HG03571 (cell line): ENCODE measurements around the gene ZMYND19.
"Not testable (repeated sequence)": the region's sequence is repeated elsewhere in the genome, so short reads cannot be mapped to it uniquely, and the experiment has no call there.

Experiments
- ATAC-seq: cut with Tn5 transposase; IDR thresholded peaks from one replicate; pipeline ENCODE4 v1.9.1; 2021; ENCODE audit not compliant: unreplicated experiment

ZMYND19 gene

DNA sequence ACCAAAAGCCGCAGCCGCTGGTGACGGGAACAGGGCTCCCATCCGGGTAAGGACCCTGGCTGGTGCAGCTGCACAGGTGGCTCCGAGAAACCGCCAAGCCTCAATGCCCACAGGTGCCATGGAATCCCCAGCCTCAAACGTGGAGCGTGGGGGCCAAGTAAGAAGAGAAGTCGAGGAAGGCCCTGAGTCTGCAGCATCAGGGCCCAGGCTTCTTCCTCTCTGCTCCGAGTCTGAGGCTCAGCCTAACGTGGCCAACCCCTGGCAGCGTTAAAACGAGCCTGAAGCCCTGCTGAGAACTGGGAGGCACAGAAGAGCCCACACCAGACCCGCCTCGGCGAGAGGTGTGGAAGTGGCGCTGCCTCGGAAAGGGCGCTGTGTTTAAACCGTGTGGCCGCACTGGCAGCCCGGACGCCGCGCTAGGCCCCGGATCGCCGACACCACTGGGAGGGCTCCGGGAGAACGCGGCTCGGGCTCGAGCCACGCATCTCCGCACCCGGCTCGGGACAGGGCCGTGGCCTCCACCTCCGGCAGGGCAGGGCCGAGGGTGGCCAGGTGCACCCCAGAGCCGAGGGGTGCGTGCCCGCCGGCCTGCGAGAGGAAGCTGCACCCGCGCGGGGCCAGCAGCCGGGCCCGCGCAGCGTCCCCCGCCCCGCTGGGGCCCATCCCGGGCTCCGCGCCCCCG lies 730 bp downstream of the ZMYND19 start:
- ATAC-seq, result peak; percentile 22

DNA sequence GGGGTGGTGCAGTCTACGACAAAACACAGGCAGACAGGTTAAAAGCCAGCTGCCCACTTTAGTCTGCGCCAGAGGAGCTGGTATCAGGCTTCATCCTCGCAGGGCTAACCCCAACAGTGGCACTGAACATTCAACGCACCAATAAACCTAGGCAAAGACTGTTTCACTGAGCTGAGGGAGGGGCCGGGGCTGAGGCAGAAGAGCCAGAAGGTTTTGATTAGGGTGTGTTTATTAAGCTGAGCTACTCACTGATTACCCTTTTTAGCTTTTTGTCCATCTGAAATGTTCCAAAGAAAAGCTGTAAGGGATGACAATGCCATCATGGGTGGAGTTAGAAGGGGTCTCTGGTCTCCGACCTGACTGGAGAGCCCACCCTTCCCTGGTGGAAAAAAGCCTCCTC lies 1.4 kb downstream of the ZMYND19 start:
- no peak for ATAC-seq

DNA sequence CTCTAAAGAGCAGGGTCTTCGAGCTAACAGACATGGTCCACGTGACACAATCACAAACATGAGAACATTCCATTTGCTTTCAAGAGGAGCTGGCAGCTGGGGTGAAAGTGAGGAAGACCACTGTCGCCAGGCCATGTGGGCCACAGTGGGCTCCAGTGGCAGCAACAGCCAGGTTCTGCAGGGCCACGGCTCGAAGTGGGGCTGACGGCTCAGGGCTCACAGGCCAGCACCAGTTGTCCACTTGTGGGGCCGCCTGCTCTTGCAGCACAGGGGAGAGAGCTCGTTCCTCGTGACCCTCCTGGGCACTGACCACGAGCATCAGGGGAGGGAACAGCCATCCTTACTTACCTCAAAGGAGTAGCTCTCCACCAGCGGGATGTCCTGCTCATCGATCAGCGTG lies 2.0 kb downstream of the ZMYND19 start:
- no peak for ATAC-seq

DNA sequence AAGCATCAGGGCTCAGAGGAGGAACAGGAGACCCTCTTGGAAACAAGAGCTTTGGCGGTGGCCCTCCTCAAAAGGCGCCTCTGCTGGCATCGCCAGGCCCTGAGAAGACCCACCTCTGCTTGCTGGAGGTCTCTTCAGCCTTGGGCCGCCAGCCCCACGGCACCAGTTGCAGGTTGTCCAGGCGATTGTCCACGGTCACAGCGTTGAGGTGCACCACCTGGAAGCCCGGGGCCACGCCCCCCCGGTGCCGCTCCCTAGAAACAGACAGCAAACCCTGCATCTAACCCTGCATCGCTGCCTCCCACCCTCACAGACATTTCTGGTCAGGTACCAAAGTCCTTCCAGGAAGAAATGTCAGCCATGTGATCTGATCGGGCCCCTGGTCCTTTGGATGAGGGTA lies 3.5 kb downstream of the ZMYND19 start:
- no peak for ATAC-seq

DNA sequence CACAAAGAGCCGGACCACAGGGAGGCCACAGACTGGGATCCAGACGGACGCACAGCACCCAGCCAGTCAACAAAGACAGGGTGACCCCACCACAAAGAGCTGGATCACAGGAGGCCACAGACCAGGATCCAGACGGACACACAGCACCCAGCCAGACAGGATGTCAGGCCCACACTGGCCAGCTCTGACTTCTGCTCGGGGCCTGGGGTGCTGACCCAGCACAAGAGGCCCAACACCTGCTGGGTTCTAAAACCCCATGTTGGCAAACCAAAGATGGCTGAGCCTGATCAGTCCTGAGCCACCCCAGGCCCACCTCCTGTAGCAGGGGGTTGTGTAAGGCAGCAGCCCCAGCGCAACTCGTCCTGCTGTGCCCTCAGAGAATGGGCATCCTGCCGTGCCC lies 6.4 kb downstream of the ZMYND19 start:
- no peak for ATAC-seq

DNA sequence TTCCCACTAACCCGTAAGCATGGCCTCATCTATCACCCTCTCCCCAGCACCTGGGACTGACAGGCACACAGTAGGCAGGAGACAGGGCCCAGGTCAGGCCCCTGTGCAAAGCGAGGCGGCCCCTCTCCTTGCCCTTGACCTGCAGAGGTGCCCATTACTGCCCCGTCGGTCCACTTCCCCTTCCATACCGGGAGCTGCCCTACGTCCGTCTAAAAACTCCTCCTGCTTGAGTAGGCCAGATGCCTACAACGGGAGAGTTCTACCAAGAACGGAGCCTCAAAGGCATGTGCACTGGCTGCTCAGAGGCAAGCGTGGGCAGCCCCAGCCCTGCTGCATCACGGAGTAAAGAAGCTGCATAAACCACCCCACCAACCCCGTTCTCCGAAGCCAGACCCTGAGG lies 7.0 kb downstream of the ZMYND19 start:
- no peak for ATAC-seq

GRCh38 chr9:137582286-137582860 lies 7.9 kb downstream of the ZMYND19 start:
- no peak for ATAC-seq

DNA sequence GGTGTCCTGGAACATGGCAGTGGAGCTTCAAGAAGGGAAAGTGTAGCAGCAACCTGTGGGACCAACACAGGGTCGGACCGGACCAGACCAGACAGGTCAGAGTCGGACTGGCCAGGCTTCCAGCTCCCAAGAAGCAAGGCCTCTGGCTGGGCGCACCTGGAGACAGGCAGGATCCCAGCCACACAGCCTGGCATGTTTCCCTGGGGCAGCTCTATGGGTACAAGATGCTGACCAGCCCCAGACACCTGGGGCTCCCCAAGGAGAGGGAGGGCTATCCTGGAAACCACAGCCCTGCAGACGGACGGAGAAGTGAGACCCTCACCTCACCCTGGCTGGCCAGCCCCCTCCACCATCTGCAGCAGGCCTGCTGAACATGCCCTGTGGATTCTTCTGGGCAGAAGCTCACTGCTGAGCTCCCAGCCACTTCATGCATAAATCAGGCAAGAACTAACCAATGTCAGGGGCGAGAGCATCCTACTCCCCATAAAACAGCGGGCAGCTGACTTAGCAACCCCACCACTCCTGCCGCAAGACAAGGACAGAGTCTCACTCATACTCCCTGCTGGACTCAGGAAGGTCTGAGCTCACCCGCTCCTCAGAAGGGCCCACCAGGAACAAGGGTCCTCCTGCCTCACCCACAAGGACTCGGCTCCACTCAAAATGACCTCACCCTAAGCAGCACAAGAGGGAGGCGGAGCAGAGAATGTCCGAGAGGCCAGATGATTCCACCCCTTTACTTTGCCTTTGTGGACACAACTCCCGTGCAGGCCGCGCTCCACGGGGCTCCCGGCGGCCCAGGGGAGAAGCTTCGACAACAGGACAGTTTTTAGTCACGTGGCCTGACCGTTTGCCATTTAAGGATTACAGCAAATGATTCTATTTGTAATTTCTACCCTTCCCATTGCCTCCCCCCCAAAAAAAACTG lies 8.7 kb downstream of the ZMYND19 start:
- no peak for ATAC-seq

GRCh38 chr9:137580954-137581322 lies 9.4 kb downstream of the ZMYND19 start:
- ATAC-seq, result no peak

DNA sequence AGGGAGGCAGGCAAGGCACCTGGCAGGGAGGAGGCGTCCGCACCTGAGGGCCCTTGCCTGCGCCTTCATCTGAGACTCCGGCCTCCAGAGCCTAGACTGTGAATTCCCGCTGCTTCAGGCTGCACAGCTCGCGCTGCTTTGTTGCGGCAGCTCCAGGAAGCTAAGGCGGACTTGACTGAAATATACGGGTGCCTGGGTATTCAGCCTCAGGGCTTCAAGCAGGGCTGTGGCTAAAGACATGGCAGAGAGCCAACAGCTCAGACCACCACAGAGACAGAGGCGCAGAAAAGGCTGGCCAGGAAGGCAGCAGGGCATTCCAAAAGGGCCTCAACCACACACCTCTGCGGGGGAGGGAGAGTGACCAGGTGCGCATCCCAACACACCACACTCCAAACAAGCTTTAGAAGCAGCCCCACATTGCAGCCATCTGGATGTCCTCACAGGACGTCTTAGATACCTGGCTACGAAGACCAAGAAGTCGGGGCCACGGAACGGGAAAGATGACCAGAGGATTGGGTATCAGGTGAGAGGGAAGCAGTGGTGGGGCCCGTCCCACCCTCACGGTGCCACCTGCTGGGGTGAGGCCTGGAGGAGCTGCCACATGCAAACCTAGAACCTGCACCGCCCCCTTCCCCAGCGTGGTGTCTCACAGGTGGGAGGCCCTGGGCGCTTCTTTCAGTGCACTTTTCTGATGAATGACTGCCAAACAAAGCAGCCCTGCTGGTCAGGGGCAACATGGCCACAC lies 9.9 kb downstream of the ZMYND19 start:
- no peak for ATAC-seq

GRCh38 chr9:137579259-137579604 lies 11.1 kb downstream of the ZMYND19 start:
- ATAC-seq, result no peak

- ATAC-seq, result peak; percentile 79
These were observed 11.6 kb downstream of the ZMYND19 start, which contains the start of gene DPH7 for GRCh38 chr9:137578518-137579258. TSS of gene DPH7 (minus strand) at chr9:137578925. CDS start at chr9:137578777, 148 bp downstream.

DNA sequence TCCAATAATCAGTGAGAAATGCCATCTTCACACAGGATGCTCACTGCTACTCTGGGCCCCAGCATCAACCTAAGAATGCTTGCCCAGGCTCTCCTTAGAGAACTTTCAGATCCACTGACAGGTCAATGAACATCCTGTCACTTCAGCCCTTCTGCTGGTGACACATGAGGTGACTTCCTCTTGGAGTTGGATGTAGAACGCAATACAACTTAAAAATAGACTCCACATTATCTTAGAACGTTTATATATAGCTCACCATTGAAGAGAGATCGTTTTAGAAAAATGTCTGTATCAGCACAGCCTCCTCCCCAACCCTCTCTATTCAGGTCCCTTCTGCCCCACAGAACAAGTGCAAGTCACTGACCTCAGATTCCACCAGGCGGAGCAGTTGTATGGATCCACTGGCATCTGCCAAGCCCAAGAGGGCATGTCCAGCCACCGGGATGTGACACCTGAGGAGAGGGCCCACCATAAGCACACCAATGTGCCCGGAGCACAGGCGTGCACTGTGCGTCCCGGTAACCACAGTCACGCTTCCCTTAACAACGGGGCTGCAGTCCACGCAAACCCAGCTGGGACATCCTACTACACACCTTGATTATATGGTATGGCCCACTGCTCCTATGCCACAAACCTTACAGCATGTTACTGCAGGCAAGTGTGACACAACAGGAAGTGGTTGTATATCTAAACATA lies 14.4 kb downstream of the ZMYND19 start:
- ATAC-seq, result no peak

- no peak for ATAC-seq
These were observed 15.0 kb downstream of the ZMYND19 start for GRCh38 chr9:137575364-137575715.

GRCh38 chr9:137574192-137574591 lies 16.1 kb downstream of the ZMYND19 start:
- ATAC-seq, result no peak

GRCh38 chr9:137570566-137570965 lies 19.7 kb downstream of the ZMYND19 start:
- ATAC-seq, result no peak

DNA sequence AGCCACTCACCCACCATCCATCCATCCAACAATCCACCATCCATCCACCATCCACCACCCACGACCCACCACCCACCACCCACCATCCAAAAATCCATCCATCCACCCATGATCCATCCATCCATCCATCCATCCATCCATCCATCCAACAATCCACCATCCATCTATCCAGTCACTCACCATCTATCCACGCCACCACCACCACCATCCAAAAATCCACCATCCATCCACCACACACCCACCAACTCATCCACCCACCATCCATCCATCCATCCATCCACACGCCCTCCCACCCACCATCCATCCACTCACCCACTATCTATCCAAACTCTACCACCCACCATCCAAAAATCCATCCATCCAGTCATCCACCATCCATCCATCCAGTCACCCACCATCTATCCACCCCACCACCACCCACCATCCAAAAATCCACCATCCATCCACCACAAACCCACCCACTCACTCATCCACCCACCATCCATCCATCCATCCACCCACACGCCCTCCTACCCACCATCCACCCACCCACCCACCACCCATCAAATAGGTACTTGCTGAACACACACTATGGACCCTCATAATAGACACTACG lies 20.6 kb downstream of the ZMYND19 start:
- no peak for ATAC-seq

- ATAC-seq, result not testable (repeated sequence)
These were observed 21.9 kb downstream of the ZMYND19 start for GRCh38 chr9:137568445-137568844.

GRCh38 chr9:137564817-137565411 lies 25.4 kb downstream of the ZMYND19 start:
- ATAC-seq, result no peak
